IPS-18c (cell line): ENCODE results near the gene VOPP1.

Experiments
- H3K4me3 ChIP-seq: 2 replicates; pipeline ENCODE4 v1.7.0; 2013; ENCODE audit warnings: low read depth, mild to moderate bottlenecking, low read length, moderate library complexity; ENCODE audit not compliant: insufficient read depth
- H3K9me3 ChIP-seq: one replicate; pipeline ENCODE4 v1.6.1; 2013; ENCODE audit warnings: mild to moderate bottlenecking, low read length, moderate library complexity; ENCODE audit not compliant: control insufficient read depth, insufficient read depth

VOPP1 gene

GRCh38 chr7:55444786-55445185, 127.5 kb downstream of the VOPP1 start:
- Histone ChIP-seq H3K4me3 (no peak overlapping the region), H3K9me3 (no peaks in the 10 kb centered on the region)

- no peak overlapping the region for H3K4me3 ChIP-seq
Observed at GRCh38 chr7:55441774-55442522, 130.4 kb downstream of the VOPP1 start.

GRCh38 chr7:55441002-55441401, 131.3 kb downstream of the VOPP1 start:
- H3K4me3 ChIP-seq, result no peak overlapping the region
- no peaks in the 10 kb centered on the region for H3K9me3 ChIP-seq

More at GRCh38 chr7:55441774-55442522, 130.4 kb downstream of the VOPP1 start:
- H3K9me3 ChIP-seq, result no peaks in the 10 kb centered on the region

GRCh38 chr7:55440040-55440690, 132.1 kb downstream of the VOPP1 start:
- no peaks in the 10 kb centered on the region for H3K9me3 ChIP-seq
- no peak overlapping the region for H3K4me3 ChIP-seq

GRCh38 chr7:55439627-55440026, 132.7 kb downstream of the VOPP1 start:
- Histone ChIP-seq H3K9me3 (no peaks in the 10 kb centered on the region), H3K4me3 (no peak overlapping the region)

- H3K9me3 ChIP-seq, result no peaks in the 10 kb centered on the region
- no peak overlapping the region for H3K4me3 ChIP-seq
Observed at GRCh38 chr7:55438757-55439525, 133.4 kb downstream of the VOPP1 start.

- Histone ChIP-seq H3K9me3 (no peaks in the 10 kb centered on the region), H3K4me3 (no peak overlapping the region)
Observed at GRCh38 chr7:55438085-55438756, 134.1 kb downstream of the VOPP1 start.

- Histone ChIP-seq H3K4me3 (no peak overlapping the region), H3K9me3 (no peaks in the 10 kb centered on the region)
Observed at GRCh38 chr7:55437375-55437774, 134.9 kb downstream of the VOPP1 start.

- H3K4me3 ChIP-seq, result no peak overlapping the region
- no peaks in the 10 kb centered on the region for H3K9me3 ChIP-seq
Observed at GRCh38 chr7:55436457-55436856, 135.8 kb downstream of the VOPP1 start.

GRCh38 chr7:55435466-55435865, 136.8 kb downstream of the VOPP1 start:
- no peak overlapping the region for H3K4me3 ChIP-seq
- H3K9me3 ChIP-seq, result no peaks in the 10 kb centered on the region

- no peaks in the 10 kb centered on the region for H3K9me3 ChIP-seq
- no peak overlapping the region for H3K4me3 ChIP-seq
Observed at GRCh38 chr7:55432939-55433784, 139.1 kb downstream of the VOPP1 start.

- Histone ChIP-seq H3K9me3 (no peaks in the 10 kb centered on the region), H3K4me3 (no peak overlapping the region)
Observed at GRCh38 chr7:55432506-55432905, 139.8 kb downstream of the VOPP1 start.

- H3K4me3 ChIP-seq, result no peak overlapping the region
- no peaks in the 10 kb centered on the region for H3K9me3 ChIP-seq
Observed at GRCh38 chr7:55431898-55432297, 140.4 kb downstream of the VOPP1 start.

GRCh38 chr7:55429835-55430499, 142.3 kb downstream of the VOPP1 start:
- H3K9me3 ChIP-seq, result no peaks in the 10 kb centered on the region
- no peak overlapping the region for H3K4me3 ChIP-seq

- no peaks in the 10 kb centered on the region for H3K9me3 ChIP-seq
- H3K4me3 ChIP-seq, result no peak overlapping the region
Observed at GRCh38 chr7:55427800-55428199, 144.5 kb downstream of the VOPP1 start.

GRCh38 chr7:55427342-55427741, 145.0 kb downstream of the VOPP1 start:
- Histone ChIP-seq H3K9me3 (no peaks in the 10 kb centered on the region), H3K4me3 (no peak overlapping the region)
